Body of pancreas (tissue), 4 donors: ENCODE results near the gene UST.

Experiments
- CTCF ChIP-seq, 7 experiments: fragments of 450-650 bp in 4 of 7; fragments of 200-600 bp in 3 of 7; sonication (generic) in 3 of 7; IDR thresholded peaks; one replicate each; pipeline ENCODE4 v1.5.1; 2016 to 2019; ENCODE audit warnings: antibody characterized with exemption in 7 of 7
- POLR2A ChIP-seq, 3 donors: fragments of 450-650 bp; IDR thresholded peaks; one replicate each; pipeline ENCODE4 v1.6.1; 2016; ENCODE audit warnings: antibody characterized with exemption in 3 of 3, mild to moderate bottlenecking in 2 of 3

GRCh38 chr6:149087898-149088297 lies 341.1 kb downstream of the UST start:
- TF ChIP-seq CTCF (IDR thresholded peaks at IDR 0.05) = no peak
- no peak for TF ChIP-seq POLR2A (IDR thresholded peaks at IDR 0.05)
